ENCODE measurements around the gene LTB4R2. TPM values are rescaled to one million over a fixed set of nuclear protein-coding genes. Genes with fewer than 3 reads are reported as not detected.

The LTB4R2 gene
- total RNA-seq, 2 donors from 2014 or later, result 19.5 to 27.3 TPM

GRCh38 chr14:24310646-24311604 is 985 bp downstream of the LTB4R2 start, which contains the start of gene LTB4R:
TSS of gene LTB4R (plus strand) at chr14:24311502. CDS start at chr14:24315652, 4,150 bp downstream.
- intact Hi-C loops (cut with DNase I), result no loop called here
- no peaks in the 10 kb centered on the region for H3K27me3 ChIP-seq (replicated peaks; ENCODE audit: insufficient read depth)
- no peaks in the 10 kb centered on the region for H3K36me3 ChIP-seq
- peak within 1 kb of the TSS; percentile 73 to 83 for H3K27ac ChIP-seq
- peaks cover 8% of the 10 kb centered on the region for H3K4me1 ChIP-seq (replicated peaks)
- H3K4me3 ChIP-seq, result peak within 1 kb of the TSS; percentile 34 to 39
- no peaks in the 10 kb centered on the region for H3K9me3 ChIP-seq
- DNase-seq (ENCODE audit: low spot score), result peak; percentile 70
- TF ChIP-seq POLR2A (IDR thresholded peaks at IDR 0.05) (peak; percentile 45), POLR2AphosphoS5 (IDR thresholded peaks at IDR 0.05) (no peak)
- TF ChIP-seq, protein P1, sequence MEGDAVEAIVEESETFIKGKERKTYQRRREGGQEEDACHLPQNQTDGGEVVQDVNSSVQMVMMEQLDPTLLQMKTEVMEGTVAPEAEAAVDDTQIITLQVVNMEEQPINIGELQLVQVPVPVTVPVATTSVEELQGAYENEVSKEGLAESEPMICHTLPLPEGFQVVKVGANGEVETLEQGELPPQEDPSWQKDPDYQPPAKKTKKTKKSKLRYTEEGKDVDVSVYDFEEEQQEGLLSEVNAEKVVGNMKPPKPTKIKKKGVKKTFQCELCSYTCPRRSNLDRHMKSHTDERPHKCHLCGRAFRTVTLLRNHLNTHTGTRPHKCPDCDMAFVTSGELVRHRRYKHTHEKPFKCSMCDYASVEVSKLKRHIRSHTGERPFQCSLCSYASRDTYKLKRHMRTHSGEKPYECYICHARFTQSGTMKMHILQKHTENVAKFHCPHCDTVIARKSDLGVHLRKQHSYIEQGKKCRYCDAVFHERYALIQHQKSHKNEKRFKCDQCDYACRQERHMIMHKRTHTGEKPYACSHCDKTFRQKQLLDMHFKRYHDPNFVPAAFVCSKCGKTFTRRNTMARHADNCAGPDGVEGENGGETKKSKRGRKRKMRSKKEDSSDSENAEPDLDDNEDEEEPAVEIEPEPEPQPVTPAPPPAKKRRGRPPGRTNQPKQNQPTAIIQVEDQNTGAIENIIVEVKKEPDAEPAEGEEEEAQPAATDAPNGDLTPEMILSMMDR (IDR thresholded peaks at IDR 0.05), result peak; percentile 13 to 72 (median 58)
- 18% methylated on average over 72 of the region's 99 CpGs for WGBS

GRCh38 chr14:24311837-24312615 is 2.1 kb downstream of the LTB4R2 start:
- intact Hi-C loops (cut with DNase I), result no loop called here
- H3K9me3 ChIP-seq, result no peaks in the 10 kb centered on the region
- H3K27ac ChIP-seq, result peak overlapping the region; percentile 73 to 83
- DNase-seq (ENCODE audit: low spot score), result peak; percentile 50
- no peaks in the 10 kb centered on the region for H3K27me3 ChIP-seq (replicated peaks; ENCODE audit: insufficient read depth)
- H3K4me3 ChIP-seq, result peak overlapping the region in 1 of 2 donors; percentile 34
- TF ChIP-seq, protein P1 (IDR thresholded peaks at IDR 0.05), result no peak
- TF ChIP-seq POLR2AphosphoS5 (IDR thresholded peaks at IDR 0.05), result peak; percentile 37
- peaks cover 8% of the 10 kb centered on the region for H3K4me1 ChIP-seq (replicated peaks)
- H3K36me3 ChIP-seq, result no peaks in the 10 kb centered on the region
- WGBS, result 96% methylated on average over 1 of the region's 1 CpG

- Histone ChIP-seq H3K27ac (no peak overlapping the region), H3K4me1 (replicated peaks) (peaks cover 8% of the 10 kb centered on the region), H3K4me3 (no peak overlapping the region), H3K36me3 (no peaks in the 10 kb centered on the region), H3K9me3 (no peaks in the 10 kb centered on the region), H3K27me3 (replicated peaks; ENCODE audit: insufficient read depth) (no peaks in the 10 kb centered on the region)
- intact Hi-C loops (cut with DNase I), result no loop called here
- TF ChIP-seq POLR2AphosphoS5 (IDR thresholded peaks at IDR 0.05) (no peak), POLR2A (IDR thresholded peaks at IDR 0.05) (no peak)
- TF ChIP-seq, protein P1 (IDR thresholded peaks at IDR 0.05), result no peak
- WGBS, result 78% methylated on average over 9 of the region's 9 CpGs
- no peak for DNase-seq (ENCODE audit: low spot score)
Measured at GRCh38 chr14:24312736-24313507, 3.0 kb downstream of the LTB4R2 start.

GRCh38 chr14:24313913-24314312 is 4.0 kb downstream of the LTB4R2 start:
- Histone ChIP-seq H3K36me3 (no peaks in the 10 kb centered on the region), H3K27me3 (replicated peaks; ENCODE audit: insufficient read depth) (peaks cover 4% of the 10 kb centered on the region), H3K9me3 (no peaks in the 10 kb centered on the region), H3K4me3 (no peak overlapping the region), H3K4me1 (replicated peaks) (peaks cover 8% of the 10 kb centered on the region), H3K27ac (no peak overlapping the region)
- intact Hi-C loops (cut with DNase I), result no loop called here
- 80% methylated on average over 2 of the region's 2 CpGs for WGBS
- no peak for DNase-seq (ENCODE audit: low spot score)
- TF ChIP-seq, protein P1 (IDR thresholded peaks at IDR 0.05), result no peak
- TF ChIP-seq POLR2AphosphoS5 (IDR thresholded peaks at IDR 0.05) (no peak), POLR2A (IDR thresholded peaks at IDR 0.05) (no peak)

All from prostate gland (tissue), 2 donors.